NCI-H1092 treated with DMSO at 0.1 percent for 48 hours (cell line): ENCODE results near the gene RHBDL3.
"Not testable (repeated sequence)": the region's sequence is repeated elsewhere in the genome, so short reads cannot be mapped to it uniquely, and the experiment has no call there.

Experiments
- DNase-seq: peaks from one replicate; lab custom pipeline; 2025; lab: John Stamatoyannopoulos, UW

Gene RHBDL3

GRCh38 chr17:32323811-32324491, 58.3 kb downstream of the RHBDL3 start:
- no peak for DNase-seq

- DNase-seq, result no peak
Observed at GRCh38 chr17:32327911-32328310, 62.3 kb downstream of the RHBDL3 start.

DNA sequence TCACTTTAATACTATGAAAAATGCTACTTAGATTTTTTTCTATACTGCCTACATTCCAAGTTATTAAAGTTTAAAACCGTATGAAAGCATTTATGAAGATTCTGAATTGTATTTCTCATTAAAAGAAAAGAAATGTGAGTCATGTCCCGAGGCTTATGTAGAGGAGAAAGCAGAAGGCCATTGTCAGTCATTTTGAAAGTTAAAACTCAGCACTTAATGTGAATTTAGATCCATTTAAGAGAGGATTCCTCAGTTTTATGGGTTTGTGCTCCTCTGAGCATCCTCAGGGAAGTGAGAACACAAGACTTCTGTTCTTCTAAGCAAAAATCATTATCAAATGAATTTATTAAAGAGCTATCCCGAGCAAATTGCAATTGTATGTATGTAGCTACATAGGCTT, 64.5 kb downstream of the RHBDL3 start:
- no peak for DNase-seq

DNA sequence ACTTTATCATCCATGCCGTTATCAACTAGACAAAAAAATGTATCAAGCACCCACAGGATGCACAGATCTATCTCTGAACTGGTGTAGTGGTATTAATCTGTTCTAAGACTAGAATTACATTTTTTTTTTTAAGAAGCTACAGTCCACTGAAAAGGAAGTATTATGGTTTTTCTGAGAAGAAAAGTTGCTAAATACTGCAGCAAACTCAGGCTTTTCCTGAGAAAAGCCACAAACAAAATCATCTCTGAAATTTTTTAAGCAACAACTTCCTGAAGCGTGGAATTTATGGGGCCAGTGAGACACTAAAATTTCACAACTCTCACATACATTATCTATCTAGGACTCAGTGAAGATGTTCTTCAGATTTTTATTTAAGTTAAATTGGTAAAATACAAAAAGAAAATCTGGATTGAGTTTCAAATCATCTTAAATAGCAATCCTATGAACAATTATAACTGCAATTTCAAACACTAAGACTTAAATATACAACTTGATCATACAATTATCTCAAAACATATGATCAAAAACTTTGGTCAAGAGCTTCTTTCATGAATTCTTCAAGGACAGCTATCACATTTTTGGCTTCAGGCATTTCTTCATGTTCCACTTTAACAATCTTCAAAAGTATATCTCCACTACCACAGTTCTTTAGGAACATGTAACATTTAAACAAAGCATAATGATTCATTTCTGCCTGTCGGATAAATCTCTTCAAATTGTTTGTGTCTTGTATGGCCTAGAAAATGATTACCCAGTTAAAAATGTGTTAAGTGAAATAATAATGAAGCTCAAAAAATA, 65.8 kb downstream of the RHBDL3 start:
- DNase-seq, result no peak

GRCh38 chr17:32333187-32333586, 67.6 kb downstream of the RHBDL3 start:
- DNase-seq, result no peak

GRCh38 chr17:32335046-32335445, 69.4 kb downstream of the RHBDL3 start:
- no peak for DNase-seq

DNA sequence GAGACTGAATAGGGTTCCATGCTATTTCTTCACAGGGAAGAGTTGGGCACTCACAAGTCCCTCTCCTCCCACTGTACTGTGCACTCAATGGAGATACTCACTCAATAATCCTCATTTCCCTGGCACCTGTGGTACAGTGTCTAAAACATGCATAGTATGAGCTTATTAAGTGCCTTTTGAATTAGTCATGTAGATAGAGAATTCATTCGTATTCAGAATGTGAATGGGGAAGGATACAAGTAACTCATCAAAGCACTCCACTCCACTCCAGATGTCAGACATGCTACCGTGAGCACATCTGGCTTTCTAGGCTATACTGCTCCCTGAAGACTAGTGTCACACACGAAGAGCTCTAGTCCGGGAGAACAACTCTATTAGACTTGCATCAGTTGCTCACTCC, 70.1 kb downstream of the RHBDL3 start:
- DNase-seq, result no peak

- peak; percentile 57 for DNase-seq
Observed at GRCh38 chr17:32341141-32341856, 75.7 kb downstream of the RHBDL3 start.

GRCh38 chr17:32341857-32342602, 76.4 kb downstream of the RHBDL3 start, which contains the start of gene C17orf75:
Gene C17orf75, minus strand, starts transcription at chr17:32342173. Its CDS starts 34 bp downstream, at chr17:32342139.
- peak; percentile 81 for DNase-seq

DNA sequence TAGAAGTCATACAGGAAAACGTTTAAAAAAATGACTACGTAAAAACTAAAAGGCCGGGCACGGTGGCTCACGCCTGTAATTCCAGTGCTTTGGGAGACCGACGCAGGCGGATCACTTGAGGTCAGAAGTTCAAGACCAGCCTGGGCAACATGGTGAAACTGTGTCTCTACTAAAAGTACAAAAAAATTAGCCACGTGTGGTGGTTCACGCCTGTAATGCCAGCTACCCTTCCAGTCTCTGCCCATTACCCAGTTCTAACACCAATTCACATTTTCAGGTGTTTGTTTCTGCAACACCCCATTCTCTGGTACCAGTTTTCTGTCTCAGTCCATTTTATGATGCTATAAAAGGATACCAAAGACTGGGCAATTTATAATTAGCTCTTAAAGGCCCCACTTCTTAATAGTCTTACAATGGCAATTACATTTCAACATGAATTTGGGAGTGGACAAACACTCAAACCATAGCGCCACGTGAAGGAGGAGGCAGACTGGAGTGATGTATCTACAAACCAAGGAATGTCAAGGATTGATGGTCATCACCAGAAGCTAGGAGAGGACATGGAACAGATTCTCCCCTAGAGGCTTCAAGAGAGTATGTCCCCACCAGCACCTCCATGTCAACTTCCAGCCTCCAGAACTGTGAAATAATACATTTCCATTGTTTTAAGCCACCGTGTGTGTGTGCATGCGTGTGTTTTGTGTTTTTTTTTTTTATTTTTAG, 77.1 kb downstream of the RHBDL3 start:
- DNase-seq, result no peak

DNA sequence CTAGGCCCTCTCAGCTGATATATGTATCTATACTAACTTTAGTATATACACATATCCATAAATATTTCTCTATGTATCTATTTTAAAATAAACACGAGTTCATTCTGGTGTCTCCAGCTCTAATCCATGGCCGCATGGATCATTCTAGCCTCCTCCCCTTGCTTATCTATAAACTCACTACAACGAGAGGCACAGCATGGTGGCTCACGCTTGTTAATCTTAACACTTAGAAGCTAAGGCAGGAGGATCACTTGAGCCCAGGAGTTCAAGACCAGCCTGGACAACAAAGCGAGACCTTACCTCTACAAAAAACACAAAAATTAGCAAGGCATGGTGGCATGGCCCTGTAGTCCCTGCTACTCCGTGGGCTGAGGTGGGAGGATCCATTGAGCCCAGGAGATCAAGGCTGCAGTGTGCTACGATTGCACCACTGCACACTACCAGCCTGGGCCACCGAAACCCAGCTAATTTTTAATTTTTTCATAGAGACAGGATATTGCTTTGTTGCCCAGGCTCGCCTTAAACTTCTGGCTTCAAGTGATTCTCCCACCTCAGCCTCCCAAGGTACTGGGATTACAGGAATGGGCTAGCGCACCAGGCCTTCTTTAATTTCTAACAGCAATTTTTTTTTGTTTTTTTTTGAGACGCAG, 80.4 kb downstream of the RHBDL3 start:
- no peak for DNase-seq

DNA sequence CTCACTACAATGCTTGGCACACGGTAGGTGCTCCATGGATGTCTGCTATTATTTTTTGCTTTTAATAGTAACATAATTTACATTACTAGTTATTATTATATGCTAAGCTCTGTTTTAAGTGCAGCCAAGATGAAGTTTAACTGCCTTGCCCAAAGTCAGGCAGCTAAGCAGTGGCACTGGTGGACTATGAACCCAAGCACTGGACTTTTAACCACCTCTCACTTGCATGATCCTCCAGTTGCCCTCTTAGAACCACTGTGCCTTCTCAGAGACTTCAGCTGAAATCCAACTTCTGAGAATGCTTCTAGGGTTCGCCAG, 82.8 kb downstream of the RHBDL3 start:
- no peak for DNase-seq

GRCh38 chr17:32349503-32349853, 83.8 kb downstream of the RHBDL3 start:
- DNase-seq, result peak; percentile 51

DNA sequence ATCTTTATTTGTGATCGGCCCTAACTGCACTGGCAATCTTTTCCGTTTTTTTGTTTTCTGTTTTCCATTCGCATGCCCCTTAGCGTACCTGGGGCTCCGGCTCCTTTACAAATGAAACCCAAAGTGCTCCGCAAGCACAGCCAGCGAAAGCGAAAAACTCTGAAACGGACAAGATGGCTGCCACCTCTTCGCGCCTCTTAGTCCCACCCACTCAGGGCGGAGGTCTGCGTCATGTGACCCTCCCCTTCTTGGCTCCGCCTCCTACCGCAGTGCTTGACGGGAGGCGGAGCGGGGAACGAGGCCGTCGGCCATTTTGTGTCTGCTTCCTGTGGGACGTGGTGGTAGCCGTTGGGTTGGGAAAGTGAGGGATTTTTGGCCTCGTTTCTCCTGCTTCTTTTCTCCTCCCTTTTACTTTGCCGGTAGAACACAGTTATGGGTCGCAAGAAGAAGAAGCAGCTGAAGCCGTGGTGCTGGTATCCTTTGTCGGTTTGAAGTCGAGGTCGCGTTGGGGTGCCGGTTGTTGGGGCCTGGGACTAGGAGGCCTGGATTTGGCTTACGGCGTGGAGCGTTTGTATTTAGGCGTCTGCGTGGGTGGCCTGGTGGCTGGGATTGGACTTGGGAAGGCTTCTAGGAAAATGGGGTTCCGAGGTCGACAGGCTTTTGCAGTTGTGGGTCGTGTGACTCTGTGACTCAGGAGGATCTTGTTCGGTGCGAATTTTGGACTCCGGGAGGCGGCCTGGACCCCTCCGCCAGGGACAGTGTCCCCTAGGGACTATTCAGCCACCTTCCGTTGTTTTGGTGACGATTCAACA, 84.4 kb downstream of the RHBDL3 start, which contains the start of gene ZNF207:
Gene ZNF207, plus strand, starts transcription at position 304 of the 812 bp plus-strand sequence. Its CDS starts 129 bp downstream, at position 433.
- peak; percentile 97 for DNase-seq

GRCh38 chr17:32350666-32351418, 85.2 kb downstream of the RHBDL3 start:
- DNase-seq, result peak; percentile 40

DNA sequence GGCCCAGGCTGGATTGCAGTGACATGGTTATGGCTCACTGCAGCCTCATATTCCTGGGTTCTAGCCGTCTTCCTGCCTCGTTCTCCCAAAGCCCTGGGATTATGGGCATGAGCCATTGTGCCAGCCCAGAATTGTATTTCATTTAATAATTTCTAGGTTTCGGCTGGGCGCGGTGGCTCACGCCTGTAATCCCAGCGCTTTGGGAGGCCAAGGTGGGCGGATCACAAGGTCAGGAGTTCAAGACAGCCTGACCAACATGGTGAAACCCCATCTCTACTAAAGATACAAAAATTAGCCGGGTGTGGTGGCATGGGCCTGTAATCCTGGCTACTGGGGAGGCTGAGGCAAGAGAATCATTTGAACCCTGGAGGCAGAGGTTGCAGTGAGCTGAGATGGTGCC, 87.1 kb downstream of the RHBDL3 start:
- not testable (repeated sequence) for DNase-seq

DNA sequence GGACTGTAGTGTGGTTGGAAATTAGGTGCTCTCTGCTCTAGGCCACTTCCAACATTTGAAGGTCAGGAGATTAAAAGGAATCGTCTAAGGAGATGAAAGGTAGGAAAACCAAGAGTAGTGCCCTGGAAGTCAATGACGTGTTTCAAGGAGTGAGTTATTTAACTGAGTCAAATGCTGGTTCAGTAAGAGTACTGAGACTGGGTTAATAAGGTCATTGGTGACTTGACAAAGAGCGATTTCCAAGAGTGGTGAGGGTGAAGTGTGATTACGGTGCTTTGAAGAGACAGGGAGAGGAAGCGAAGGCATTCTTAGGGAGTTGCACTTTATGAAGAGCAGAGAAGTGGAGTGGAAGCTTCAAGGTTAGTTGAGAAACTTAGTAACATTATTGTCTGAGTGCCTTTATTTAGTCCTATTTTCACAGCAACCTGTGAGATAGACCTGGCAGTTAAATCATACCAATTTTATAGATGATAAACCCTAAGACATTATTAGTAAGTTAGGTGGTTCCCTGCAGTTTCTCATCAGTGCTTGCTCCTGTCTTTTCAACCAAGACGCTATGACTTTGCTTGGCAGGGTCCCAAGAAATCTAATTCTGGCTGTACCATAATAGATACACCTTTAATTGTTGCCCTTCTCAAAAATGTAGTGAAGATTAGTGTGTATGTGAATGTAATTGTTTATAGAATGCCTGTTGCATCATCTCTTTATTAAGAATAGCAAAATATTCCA, 90.2 kb downstream of the RHBDL3 start:
- DNase-seq, result no peak

DNA sequence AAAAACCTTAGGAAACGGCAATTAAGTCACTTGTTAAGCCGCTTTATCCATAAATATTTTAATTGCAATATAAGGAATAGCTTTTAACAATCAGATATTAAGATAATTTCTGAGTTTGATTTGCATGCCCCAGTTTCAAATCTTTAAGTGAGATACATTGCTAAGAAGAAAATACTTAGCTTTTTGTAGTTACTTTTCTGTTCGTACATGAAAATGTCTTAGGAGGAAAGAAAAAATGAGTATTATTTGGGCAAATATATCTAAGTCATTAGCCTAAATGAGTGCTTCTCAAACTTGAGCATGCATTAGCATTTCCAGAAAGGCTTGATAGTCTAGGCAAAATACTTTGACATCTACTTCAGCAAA, 90.7 kb downstream of the RHBDL3 start:
- DNase-seq, result no peak

DNA sequence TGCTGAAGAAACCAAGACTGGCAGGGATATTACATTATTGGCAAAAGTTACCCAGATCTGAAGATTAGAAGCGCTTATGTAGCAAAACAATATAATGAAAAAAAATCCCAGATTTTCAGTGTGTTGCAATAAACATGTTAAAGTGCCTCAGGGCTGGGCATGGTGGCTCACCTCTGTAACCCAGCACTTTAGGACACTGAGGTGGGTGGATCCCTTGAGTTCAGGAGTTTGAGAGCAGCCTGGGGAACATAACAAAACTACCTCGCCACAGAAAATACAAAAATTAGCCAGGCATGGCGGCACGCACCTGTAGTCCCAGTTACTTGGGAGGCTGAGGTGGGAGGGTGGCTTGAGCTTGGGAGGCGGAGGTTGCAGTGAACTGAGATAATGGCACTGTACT, 91.1 kb downstream of the RHBDL3 start:
- no peak for DNase-seq
